NB4 (cell line): ENCODE results near the gene PTGER1.

Experiments
- DNase-seq: peaks from one replicate; pipeline ENCODE4 v3.0.0; 2010; ENCODE audit warnings: low read depth
- H3K4me3 ChIP-seq: one replicate; pipeline ENCODE4 v1.5.1; 2011; ENCODE audit warnings: mild to moderate bottlenecking, low read depth, low read length, moderate library complexity
- CTCF ChIP-seq: IDR thresholded peaks from one replicate; pipeline ENCODE4 v1.5.1; 2012; ENCODE audit warnings: low read depth, low read length
- MAX ChIP-seq: IDR thresholded peaks from 2 replicates; pipeline ENCODE4 v1.6.1; 2011; ENCODE audit warnings: low read depth, low read length
- MYC ChIP-seq: IDR thresholded peaks from 2 replicates; pipeline ENCODE4 v1.6.1; 2011; ENCODE audit warnings: low read depth, low read length
- POLR2A ChIP-seq: IDR thresholded peaks from 2 replicates; pipeline ENCODE4 v1.6.1; 2011; ENCODE audit warnings: mild to moderate bottlenecking; ENCODE audit not compliant: insufficient read length; ENCODE audit errors: extremely low read depth

PTGER1 gene

GRCh38 chr19:14432791-14433553 lies 42.2 kb downstream of the PTGER1 start, which contains the start of gene PKN1:
Gene PKN1, plus strand, starts transcription at chr19:14433306. Its CDS starts 216 bp downstream, at chr19:14433522.
- peak within 1 kb of the TSS; percentile 38 for H3K4me3 ChIP-seq
- DNase-seq, result peak; percentile 51
- no peak for TF ChIP-seq MYC
- TF ChIP-seq MAX, result no peak
- no peak for TF ChIP-seq CTCF
- no peak for TF ChIP-seq POLR2A

GRCh38 chr19:14430712-14431111 lies 44.4 kb downstream of the PTGER1 start:
- no peak overlapping the region for H3K4me3 ChIP-seq
- DNase-seq, result no peak
- no peak for TF ChIP-seq MAX
- no peak for TF ChIP-seq MYC
- TF ChIP-seq POLR2A, result no peak

GRCh38 chr19:14428882-14429416 lies 46.2 kb downstream of the PTGER1 start:
- no peak for TF ChIP-seq MAX
- TF ChIP-seq MYC, result no peak
- no peak for TF ChIP-seq CTCF
- TF ChIP-seq POLR2A, result no peak
- DNase-seq, result no peak
- no peak overlapping the region for H3K4me3 ChIP-seq

GRCh38 chr19:14427461-14427860 lies 47.7 kb downstream of the PTGER1 start:
- no peak for TF ChIP-seq POLR2A
- no peak for TF ChIP-seq CTCF
- TF ChIP-seq MYC, result no peak
- TF ChIP-seq MAX, result no peak
- no peak for DNase-seq
- H3K4me3 ChIP-seq, result no peak overlapping the region

GRCh38 chr19:14425696-14426138 lies 49.4 kb downstream of the PTGER1 start:
- no peak for DNase-seq
- no peak overlapping the region for H3K4me3 ChIP-seq
- TF ChIP-seq CTCF (no peak), MAX (no peak), MYC (no peak), POLR2A (no peak)
